Brain pericyte (primary cell): ENCODE results near the gene ADK.
"Not testable (repeated sequence)": the region's sequence is repeated elsewhere in the genome, so short reads cannot be mapped to it uniquely, and the experiment has no call there.

Experiments used
- DNase-seq: peaks from one replicate; pipeline ENCODE4 v3.0.0-alpha.2; 2012; ENCODE audit warnings: low read depth, low spot score

The ADK gene

GRCh38 chr10:74347522-74347921 is 196.5 kb downstream of the ADK start:
- no peak for DNase-seq

- DNase-seq, result not testable (repeated sequence)
Measured at GRCh38 chr10:74353021-74353420, 202.0 kb downstream of the ADK start.

- no peak for DNase-seq
Measured at GRCh38 chr10:74361678-74362077, 210.7 kb downstream of the ADK start.

DNA sequence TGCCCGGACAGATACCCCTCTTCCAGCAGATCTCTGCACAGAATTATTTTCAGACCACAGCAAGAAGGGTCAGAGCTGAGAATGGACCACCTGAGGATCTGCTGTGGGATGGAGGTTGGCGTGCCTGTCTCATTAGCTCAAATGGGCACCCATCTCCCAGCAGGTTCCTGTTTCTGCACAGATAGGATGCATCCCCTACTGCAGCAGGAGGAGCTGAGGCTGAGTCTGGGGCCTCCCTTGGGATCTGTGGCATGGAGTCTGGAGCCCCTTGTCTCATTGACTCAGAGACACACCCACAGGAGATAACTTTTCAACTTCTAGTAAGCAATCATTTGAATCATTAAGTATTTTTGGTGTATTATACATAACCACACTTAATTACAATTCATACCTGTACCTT is 212.7 kb downstream of the ADK start:
- no peak for DNase-seq

DNA sequence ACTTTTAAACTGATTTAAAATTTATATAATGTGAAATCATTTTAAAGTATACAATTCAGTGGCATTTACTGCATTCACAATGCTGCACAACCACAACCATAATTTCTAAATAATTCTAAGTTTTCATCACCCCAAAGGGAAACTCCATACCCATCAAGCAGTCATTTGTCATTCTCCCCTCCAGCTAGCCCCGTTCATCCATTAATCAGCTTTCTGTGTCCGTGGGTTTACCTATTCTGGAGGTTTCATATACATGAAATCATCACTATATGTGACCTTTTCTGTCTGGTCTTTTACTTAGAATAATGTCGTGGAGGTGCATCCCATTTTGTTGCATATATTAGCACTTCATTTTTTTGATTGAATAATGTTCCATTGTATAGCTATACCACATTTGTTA is 214.1 kb downstream of the ADK start:
- no peak for DNase-seq

- DNase-seq, result no peak
Measured at GRCh38 chr10:74371696-74372095, 220.7 kb downstream of the ADK start.

DNA sequence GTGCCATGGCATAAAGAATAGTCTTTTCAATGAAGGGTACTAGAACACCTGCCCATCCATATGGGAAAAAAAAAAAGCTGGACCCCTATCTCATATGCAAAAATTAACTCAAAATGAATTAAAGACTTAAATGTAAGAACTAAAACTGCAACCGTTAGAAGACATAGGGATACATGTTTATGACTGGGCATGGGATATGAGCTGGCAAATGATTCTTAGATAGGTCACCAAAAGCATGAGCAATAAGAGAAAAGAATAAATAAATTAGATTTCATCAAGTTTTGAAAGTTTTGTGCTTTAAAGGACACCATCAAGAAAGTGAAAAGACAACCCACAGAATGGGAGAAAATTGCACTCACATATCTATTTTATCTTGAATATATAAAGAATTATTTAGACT is 222.0 kb downstream of the ADK start:
- no peak for DNase-seq

- DNase-seq, result no peak
Measured at GRCh38 chr10:74377476-74377875, 226.5 kb downstream of the ADK start.

GRCh38 chr10:74379474-74379873 is 228.5 kb downstream of the ADK start:
- DNase-seq, result no peak

DNA sequence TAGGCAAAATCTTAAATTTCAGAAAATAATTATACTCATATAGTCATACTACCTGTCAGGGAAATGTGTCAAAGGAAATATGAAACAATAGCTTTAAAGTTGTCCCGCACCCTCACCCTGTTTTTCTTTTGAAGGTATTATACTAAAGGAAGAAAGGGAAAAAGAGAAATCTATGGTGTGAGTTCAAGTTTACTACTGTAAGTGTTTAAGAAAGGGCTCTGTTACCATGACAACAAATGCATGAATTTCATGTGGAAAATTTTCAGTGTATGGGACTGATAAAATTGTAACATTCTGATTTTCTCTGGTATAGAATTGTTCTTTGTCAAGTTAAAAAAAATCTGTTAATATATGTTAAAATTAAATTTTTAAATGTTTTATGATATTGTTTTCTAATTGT is 229.8 kb downstream of the ADK start:
- DNase-seq, result no peak

- DNase-seq, result no peak
Measured at GRCh38 chr10:74381291-74381853, 230.4 kb downstream of the ADK start.

DNA sequence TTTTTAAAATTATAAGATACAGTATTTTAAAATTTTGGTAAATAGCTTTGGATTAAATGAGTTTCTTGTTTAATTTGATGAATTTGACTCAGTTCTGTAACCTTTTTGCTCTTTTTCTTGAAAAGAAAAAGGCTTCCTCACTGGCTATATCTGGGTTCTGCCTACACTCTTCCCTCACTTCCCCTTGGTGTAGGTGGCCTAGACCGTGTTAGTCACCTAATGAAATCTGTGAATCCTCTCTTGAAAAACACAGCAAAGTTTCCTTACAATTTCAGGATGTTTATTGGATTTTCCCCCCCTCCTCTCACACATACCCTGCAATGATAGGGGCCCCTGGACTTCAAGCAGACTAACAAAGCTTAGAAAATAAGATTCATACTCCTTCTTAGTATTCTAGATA is 231.6 kb downstream of the ADK start:
- DNase-seq, result no peak

GRCh38 chr10:74383642-74384041 is 232.6 kb downstream of the ADK start:
- no peak for DNase-seq

- no peak for DNase-seq
Measured at GRCh38 chr10:74384615-74385183, 233.7 kb downstream of the ADK start.

GRCh38 chr10:74388801-74389200 is 237.8 kb downstream of the ADK start:
- DNase-seq, result no peak

DNA sequence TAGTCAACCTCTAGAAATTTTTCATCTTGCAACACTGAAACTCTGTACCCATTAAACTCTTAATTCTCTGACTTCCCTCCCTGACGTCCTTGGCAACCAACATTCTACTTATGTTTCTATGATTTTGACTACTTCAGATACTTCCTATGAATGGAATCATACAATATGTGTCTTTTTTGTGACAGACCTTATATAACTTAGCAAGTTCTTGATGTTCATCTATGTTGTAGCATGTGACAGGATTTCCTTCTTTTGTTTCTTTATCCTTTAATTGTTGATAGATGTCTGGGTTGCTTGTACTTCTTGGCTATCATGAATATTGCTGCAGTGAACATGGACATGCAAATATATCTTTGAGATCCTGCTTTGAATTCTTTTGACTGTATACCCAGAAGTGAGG is 240.8 kb downstream of the ADK start:
- DNase-seq, result no peak

GRCh38 chr10:74394416-74394969 is 243.5 kb downstream of the ADK start:
- DNase-seq, result no peak

DNA sequence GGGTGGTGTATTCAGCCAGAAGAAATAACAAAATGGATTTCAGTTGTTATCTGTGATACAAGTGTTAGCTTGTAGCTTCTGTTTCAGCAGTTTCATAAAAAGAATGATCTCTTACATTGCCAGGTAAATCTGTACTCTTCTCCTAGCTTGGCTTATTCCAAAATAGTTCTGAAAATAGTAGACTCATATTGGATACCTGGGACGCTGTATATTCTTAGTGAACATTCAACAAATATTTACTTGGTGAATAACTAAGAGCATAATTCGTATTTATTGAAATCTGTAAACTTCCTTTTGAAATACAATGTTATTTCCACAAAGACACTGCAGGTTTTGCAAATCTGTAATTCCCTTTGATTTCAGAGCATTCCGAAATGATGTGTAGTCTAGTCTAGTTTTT is 249.2 kb downstream of the ADK start:
- no peak for DNase-seq

GRCh38 chr10:74406006-74406405 is 255.0 kb downstream of the ADK start:
- no peak for DNase-seq

DNA sequence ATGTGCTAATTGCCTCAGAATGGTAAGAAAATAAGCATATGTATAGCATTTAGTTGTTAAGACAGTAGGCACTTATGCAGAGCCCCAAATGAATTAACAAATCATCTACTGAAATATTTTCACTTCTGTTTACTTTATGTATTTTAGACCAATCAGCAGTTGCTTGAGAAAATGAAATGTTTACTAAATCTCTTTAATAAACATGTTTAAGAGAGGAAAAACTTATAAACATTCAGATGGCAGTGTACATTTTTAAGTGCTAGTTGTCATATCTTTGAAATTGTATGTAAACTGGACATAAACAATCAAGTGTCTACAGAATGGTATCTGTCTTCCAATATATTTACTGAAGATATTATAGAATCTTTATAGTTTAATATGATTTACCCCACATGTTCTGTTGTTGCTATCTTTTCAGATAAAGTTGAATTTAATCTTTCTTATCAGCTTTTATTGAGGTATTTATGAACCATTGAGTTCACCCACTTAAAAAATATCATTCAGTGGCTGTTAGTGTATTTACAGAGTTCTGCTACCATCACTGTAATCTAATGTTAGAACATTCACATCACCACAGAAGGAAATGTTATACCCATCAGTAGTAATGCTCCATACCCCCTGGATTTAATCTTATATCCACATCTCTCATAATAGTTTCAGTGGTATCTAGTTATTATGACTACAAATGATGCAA is 264.3 kb downstream of the ADK start:
- no peak for DNase-seq

DNA sequence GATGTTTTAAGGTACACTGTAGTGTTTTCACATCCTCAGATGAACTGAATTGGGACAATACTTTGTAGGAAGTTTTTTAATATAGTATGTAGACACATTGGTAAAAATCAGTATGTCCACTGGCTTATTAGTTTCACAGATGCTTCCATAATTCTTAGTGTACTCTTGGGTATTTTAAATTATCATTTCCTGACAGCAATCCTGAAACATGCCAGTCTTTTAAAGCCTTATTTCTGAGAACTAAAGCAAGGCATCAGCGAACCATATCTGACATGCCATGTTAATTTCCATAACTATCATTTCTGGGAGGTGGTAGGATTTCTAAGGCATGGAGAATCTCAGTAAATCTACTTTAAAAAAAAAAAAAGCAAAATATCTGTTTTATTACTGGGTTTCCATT is 266.4 kb downstream of the ADK start:
- no peak for DNase-seq

- DNase-seq, result no peak
Measured at GRCh38 chr10:74418285-74418872, 267.4 kb downstream of the ADK start.

DNA sequence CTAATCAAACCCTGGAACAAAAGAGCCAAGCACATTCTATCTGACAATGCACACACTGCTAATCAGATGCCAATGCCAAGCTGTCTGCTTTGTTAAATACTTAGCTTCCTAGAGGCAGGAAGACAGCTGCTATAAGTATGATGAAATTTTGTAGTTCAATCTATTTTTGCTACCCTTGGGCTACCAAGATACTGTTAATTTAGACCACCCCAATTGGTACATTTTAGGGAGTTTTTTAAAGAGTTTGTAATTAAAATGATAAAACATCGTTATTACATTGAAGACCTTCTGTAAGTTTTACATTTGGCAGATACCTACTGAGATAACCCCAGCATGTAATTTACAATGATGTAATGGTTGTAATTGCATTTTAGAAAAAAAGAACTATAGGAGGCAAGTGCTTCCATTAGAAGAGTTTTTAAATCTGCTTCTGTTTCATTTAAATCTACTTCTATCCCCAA is 268.5 kb downstream of the ADK start:
- DNase-seq, result no peak
